Measurements from ENCODE around the gene CCL11.

GRCh38 chr17:34253139-34253525 lies 32.4 kb upstream of the CCL11 start:
- TF ChIP-seq CTCF (IDR thresholded peaks at IDR 0.05) = no peak
- TF ChIP-seq POLR2A (IDR thresholded peaks at IDR 0.05) = no peak
